ENCODE results near the gene KRTAP5-5.
"Not testable (repeated sequence)": the region's sequence is repeated elsewhere in the genome, so short reads cannot be mapped to it uniquely, and the experiment has no call there.

Gene KRTAP5-5

DNA sequence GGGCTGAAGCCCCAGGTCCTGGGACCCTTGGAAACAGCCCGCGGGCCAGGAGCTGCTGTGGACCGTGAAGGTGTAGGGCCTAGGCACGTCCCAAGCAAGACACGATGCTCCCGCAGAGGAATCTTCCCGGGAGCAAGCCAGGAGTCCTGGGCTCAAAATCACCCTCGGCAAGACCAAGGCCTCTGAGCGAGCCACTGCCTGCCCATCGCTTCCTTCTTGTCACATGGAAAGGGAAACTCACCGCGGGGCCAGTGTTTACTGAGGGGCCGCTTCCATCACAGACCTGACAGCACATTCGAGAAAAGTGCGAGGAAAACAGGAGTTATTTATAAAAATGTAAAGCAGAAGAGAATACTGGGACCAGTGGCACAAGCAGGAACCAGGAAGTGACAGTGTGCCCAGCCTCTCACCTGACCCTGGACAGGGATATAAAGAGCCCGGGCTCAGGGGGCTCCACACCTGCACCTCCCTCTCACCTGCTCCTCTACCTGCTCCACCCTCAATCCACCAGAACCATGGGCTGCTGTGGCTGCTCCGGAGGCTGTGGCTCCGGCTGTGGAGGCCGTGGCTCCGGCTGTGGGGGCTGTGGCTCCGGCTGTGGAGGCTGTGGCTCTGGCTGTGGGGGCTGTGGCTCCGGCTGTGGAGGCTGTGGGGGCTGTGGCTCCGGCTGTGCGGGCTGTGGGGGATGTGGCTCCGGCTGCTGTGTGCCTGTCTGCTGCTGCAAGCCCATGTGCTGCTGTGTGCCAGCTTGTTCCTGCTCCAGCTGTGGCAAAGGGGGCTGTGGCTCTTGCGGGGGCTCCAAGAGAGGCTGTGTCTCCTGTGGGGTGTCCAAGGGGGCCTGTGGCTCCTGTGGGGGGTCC is at the start of gene KRTAP5-5:
Gene KRTAP5-5, plus strand, starts transcription at position 450 of the 860 bp plus-strand sequence. Its CDS starts 66 bp downstream, at position 516.
- DNase-seq (ENCODE audit: low read depth in 2 of 2), result no peak

GRCh38 chr11:1581976-1582375 is 47.6 kb upstream of the KRTAP5-5 start:
- DNase-seq (ENCODE audit: low read depth in 2 of 2), result no peak

GRCh38 chr11:1582909-1583308 is 46.7 kb upstream of the KRTAP5-5 start:
- not testable (repeated sequence) for DNase-seq (ENCODE audit: low read depth in 2 of 2)

GRCh38 chr11:1584661-1585370 is 44.8 kb upstream of the KRTAP5-5 start, which contains the start of gene KRTAP5-1:
TSS of gene KRTAP5-1 (minus strand) at chr11:1585283. CDS start at chr11:1585249, 34 bp downstream.
- DNase-seq (ENCODE audit: low read depth in 2 of 2), result not testable (repeated sequence)

GRCh38 chr11:1586699-1587098 is 42.9 kb upstream of the KRTAP5-5 start:
- DNase-seq (ENCODE audit: low read depth in 2 of 2), result no peak

DNA sequence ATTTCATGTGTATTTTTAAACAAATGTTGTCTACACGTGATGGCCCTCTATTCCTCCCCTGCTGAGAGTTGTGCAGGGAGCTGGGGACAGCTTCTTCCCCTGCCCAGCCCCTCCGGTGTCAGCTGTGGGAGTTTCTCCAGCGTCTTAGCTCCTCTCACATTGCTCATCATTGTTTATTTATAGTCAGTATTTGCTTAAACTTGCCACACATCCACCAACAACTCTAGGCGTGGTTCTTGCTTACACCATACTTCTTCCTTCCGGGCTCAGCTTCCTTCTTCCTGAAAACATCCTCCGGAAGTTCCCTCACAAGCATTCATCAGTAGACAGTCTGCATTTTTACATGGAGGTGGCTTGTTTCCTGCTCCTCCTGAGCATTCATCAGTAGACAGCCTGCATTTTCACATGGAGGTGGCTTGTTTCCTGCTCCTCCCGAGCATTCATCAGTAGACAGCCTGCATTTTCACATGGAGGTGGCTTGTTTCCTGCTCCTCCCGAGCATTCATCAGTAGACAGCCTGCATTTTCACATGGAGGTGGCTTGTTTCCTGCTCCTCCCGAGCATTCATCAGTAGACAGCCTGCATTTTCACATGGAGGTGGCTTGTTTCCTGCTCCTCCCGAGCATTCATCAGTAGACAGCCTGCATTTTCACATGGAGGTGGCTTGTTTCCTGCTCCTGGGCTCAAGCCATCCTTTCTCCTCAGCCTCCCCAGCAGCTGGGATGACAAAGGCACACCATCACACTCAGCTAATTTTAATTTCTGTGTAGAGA is 40.2 kb upstream of the KRTAP5-5 start:
- DNase-seq (ENCODE audit: low read depth in 2 of 2), result not testable (repeated sequence)

DNA sequence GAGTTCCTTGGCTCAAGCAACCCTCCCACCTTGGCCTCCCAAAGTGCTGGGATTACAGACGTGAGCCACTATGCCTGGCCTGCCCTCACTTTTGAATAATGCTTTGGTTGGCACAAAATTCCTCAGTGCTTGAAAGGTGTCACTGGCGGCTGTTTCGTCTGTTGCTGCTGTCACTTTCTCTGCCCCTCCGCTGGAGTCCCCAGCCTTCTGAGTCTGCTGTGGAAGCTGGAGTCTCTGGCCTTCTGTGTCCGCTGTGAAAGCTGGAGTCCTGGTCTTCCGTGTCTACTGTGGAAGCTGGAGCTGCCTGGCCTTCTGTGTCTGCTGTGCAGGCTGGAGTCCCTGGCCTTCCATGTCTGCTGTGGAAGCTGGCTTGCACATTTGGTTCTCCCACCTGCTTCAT is 39.6 kb upstream of the KRTAP5-5 start:
- DNase-seq (ENCODE audit: low read depth in 2 of 2), result no peak

GRCh38 chr11:1592628-1593027 is 36.9 kb upstream of the KRTAP5-5 start:
- DNase-seq (ENCODE audit: low read depth in 2 of 2), result no peak

DNA sequence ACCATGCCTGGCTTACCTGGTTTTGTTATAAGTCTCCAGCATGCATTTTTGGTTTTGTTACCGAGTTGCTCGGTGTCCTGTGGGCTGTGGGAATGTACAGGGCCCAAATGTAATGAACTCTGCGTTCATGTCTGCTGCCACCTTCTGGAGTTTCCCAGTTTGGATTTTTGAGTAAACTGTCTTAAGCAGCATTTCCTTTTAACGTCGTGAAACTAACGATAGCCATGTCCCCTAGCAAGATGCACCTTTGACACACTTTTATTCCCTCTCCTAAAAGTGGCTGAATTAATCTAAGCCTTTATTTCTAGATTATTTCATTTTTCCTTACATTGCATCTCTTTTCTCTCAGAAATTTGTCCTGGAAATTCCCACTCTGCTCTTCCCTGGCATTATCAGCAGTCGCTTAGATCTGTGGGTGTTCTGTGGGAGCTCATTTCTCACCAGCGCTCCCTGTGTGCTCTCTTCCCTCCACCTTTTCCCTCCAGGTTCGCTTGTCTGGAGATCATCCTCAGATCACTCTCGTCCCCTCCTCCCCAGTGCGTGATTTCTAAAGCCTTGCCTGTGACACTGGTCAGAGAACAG is 33.5 kb upstream of the KRTAP5-5 start:
- DNase-seq (ENCODE audit: low read depth in 2 of 2), result not testable (repeated sequence)

- DNase-seq (ENCODE audit: low read depth in 2 of 2), result not testable (repeated sequence)
Observed at GRCh38 chr11:1596576-1597121, 32.9 kb upstream of the KRTAP5-5 start.

GRCh38 chr11:1597331-1597993 is 32.1 kb upstream of the KRTAP5-5 start:
- no peak for DNase-seq (ENCODE audit: low read depth in 2 of 2)

GRCh38 chr11:1597994-1598380 is 31.6 kb upstream of the KRTAP5-5 start, which contains the start of gene KRTAP5-2:
TSS of gene KRTAP5-2 (minus strand) at chr11:1598294. CDS start at chr11:1598250, 44 bp downstream.
- no peak for DNase-seq (ENCODE audit: low read depth in 2 of 2)

GRCh38 chr11:1598406-1598805 is 31.2 kb upstream of the KRTAP5-5 start:
- not testable (repeated sequence) for DNase-seq (ENCODE audit: low read depth in 2 of 2)

- no peak for DNase-seq (ENCODE audit: low read depth in 2 of 2)
Observed at GRCh38 chr11:1598816-1599215, 30.8 kb upstream of the KRTAP5-5 start.

DNA sequence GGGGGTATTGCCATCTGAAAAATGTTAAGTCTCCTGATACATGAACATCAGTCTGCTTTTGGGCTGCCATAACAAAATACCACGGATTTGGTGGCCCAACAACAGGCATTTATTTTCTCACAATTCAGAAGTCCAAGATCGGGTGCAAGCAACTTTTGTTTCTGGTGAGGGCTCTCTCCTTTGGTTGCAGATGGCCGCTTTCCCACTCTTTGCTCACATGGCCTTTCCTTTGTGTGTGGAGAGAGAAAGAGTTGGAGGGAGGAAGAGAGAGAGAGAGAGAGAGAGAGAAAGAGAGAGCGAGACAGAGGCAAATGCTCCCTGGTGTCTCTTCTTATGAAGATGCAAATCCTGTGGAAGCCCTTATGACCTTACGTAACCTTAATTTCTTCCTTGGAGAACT is 28.9 kb upstream of the KRTAP5-5 start:
- DNase-seq (ENCODE audit: low read depth in 2 of 2), result no peak

GRCh38 chr11:1601663-1602062 is 27.9 kb upstream of the KRTAP5-5 start:
- not testable (repeated sequence) for DNase-seq (ENCODE audit: low read depth in 2 of 2)

GRCh38 chr11:1603629-1604028 is 25.9 kb upstream of the KRTAP5-5 start:
- no peak for DNase-seq (ENCODE audit: low read depth in 2 of 2)

GRCh38 chr11:1604181-1604580 is 25.4 kb upstream of the KRTAP5-5 start:
- no peak for DNase-seq (ENCODE audit: low read depth in 2 of 2)

DNA sequence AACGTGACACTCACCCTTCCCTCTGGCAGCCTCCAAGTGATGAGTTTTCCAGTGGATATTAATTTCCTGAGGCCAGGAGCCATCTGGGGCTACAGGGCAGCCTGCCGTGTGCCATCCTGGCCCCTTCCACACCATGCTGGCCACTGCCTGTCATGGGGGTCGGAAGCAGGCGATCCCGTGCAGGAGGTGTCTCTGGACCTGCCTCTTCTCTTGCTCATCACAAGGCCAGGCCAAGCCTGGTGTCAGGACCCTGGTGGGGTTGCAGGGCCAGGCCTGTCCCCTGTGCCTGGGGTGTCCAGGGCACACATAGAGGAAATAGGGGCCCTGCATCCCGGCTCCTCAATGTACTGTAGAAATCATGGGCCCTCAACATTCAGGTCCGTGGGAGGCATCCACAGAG is 24.9 kb upstream of the KRTAP5-5 start:
- no peak for DNase-seq (ENCODE audit: low read depth in 2 of 2)

GRCh38 chr11:1605923-1606322 is 23.7 kb upstream of the KRTAP5-5 start:
- DNase-seq (ENCODE audit: low read depth in 2 of 2), result not testable (repeated sequence)
